Measurements from ENCODE around the gene SOX14. TPM values are rescaled to one million over a fixed set of nuclear protein-coding genes. Genes with fewer than 3 reads are reported as not detected.

Gene SOX14
- total RNA-seq, 1 experiment from 2014 or later, result not detected

GRCh38 chr3:137761563-137762503 is 2.3 kb upstream of the SOX14 start:
- TF ChIP-seq REST (IDR thresholded peaks at IDR 0.05; ENCODE audit: insufficient read depth in 1 of 2, low read depth in 2 of 2, low read length in 1 of 2), result no peak
- TF ChIP-seq POLR2AphosphoS5 (IDR thresholded peaks at IDR 0.05; ENCODE audit: low read depth, low read length), result no peak
- TF ChIP-seq SIN3A (IDR thresholded peaks at IDR 0.05; ENCODE audit: borderline replicate concordance, insufficient read depth, low read depth, low read length), result no peak
- TF ChIP-seq CTCF (IDR thresholded peaks at IDR 0.05), result no peak
- no peak for TF ChIP-seq TCF7L2 (IDR thresholded peaks at IDR 0.05; ENCODE audit: low read depth, low read length)
- ATAC-seq, result no peak; the same call in 1 of the 2 replicates
- no TSS peak for BruUV-seq (replicated peaks)
- no peaks in the 10 kb centered on the region for H3K36me3 ChIP-seq (ENCODE audit: control insufficient read depth, insufficient read depth, low read length)
- in situ Hi-C loops (cut with HindIII; ENCODE audit: low pct_unique_long_range_greater_than_20kb, low sequenced_read_pairs), result no loop called here
- intact Hi-C loops (cut with micrococcal nuclease; ENCODE audit: unreplicated experiment), result no loop called here
- H3K27me3 ChIP-seq (ENCODE audit: control insufficient read depth, insufficient read depth, low read length), result peaks cover 69% of the 10 kb centered on the region
- no peak overlapping the region for H3K4me3 ChIP-seq (ENCODE audit: low read depth in 2 of 2, low read length in 2 of 2)
- no peaks in the 10 kb centered on the region for H3K9me3 ChIP-seq (ENCODE audit: control insufficient read depth, insufficient read depth, low read depth, low read length)
- no peak overlapping the region for H3K27ac ChIP-seq (ENCODE audit: low read length)
- CTCF ChIA-PET, result no interaction called here
- POLR2A ChIA-PET, result no interaction called here
- DNase-seq (ENCODE audit: low read depth, low spot score), result no peak
- peaks cover 16% of the 10 kb centered on the region for H3K4me1 ChIP-seq (ENCODE audit: control insufficient read depth, insufficient read depth, low read length)

- H3K27me3 ChIP-seq (ENCODE audit: control insufficient read depth, insufficient read depth, low read length), result peaks cover 78% of the 10 kb centered on the region
- DNase-seq (ENCODE audit: low read depth, low spot score) (no peak), ATAC-seq (no peak)
- in situ Hi-C loops (cut with HindIII; ENCODE audit: low pct_unique_long_range_greater_than_20kb, low sequenced_read_pairs), result no loop called here
- intact Hi-C loops (cut with micrococcal nuclease; ENCODE audit: unreplicated experiment), result no loop called here
- H3K4me1 ChIP-seq (ENCODE audit: control insufficient read depth, insufficient read depth, low read length), result peaks cover 21% of the 10 kb centered on the region
- no peaks in the 10 kb centered on the region for H3K9me3 ChIP-seq (ENCODE audit: control insufficient read depth, insufficient read depth, low read depth, low read length)
- no peak overlapping the region for H3K4me3 ChIP-seq (ENCODE audit: low read depth in 2 of 2, low read length in 2 of 2)
- no peak for TF ChIP-seq REST (IDR thresholded peaks at IDR 0.05; ENCODE audit: insufficient read depth in 1 of 2, low read depth in 2 of 2, low read length in 1 of 2)
- TF ChIP-seq POLR2AphosphoS5 (IDR thresholded peaks at IDR 0.05; ENCODE audit: low read depth, low read length), result no peak
- TF ChIP-seq TCF7L2 (IDR thresholded peaks at IDR 0.05; ENCODE audit: low read depth, low read length), result no peak
- TF ChIP-seq SIN3A (IDR thresholded peaks at IDR 0.05; ENCODE audit: borderline replicate concordance, insufficient read depth, low read depth, low read length), result no peak
- H3K27ac ChIP-seq (ENCODE audit: low read length), result no peak overlapping the region
- H3K36me3 ChIP-seq (ENCODE audit: control insufficient read depth, insufficient read depth, low read length), result no peaks in the 10 kb centered on the region
- CTCF ChIA-PET, result no interaction called here
- BruUV-seq (replicated peaks), result no TSS peak
- POLR2A ChIA-PET, result no interaction called here
These were observed 1.2 kb upstream of the SOX14 start for GRCh38 chr3:137762674-137763593.
